AG04449 (cell line): Measurements from ENCODE around the gene AREG.

Experiments
- CTCF ChIA-PET: fragments of 350-600 bp; formaldehyde crosslinking; extraction: SDS; loops from one replicate; lab custom pipeline; 2021; ENCODE audit warnings: antibody characterized with exemption; lab: Yijun Ruan, JAX
- POLR2A ChIA-PET: fragments of 400-600, 350-600 bp; formaldehyde crosslinking; extraction: SDS; loops from one replicate; lab custom pipeline; 2020; ENCODE audit warnings: antibody characterized with exemption, inconsistent platforms; lab: Yijun Ruan, JAX
- DNase-seq: peaks from one replicate; pipeline ENCODE4 v3.0.0-alpha.2; 2010; ENCODE audit warnings: low read depth, low spot score
- H3K4me3 ChIP-seq: 2 replicates; pipeline ENCODE4 v1.5.1; 2011; ENCODE audit warnings: low read depth, mild to moderate bottlenecking, control low read depth, low read length
- TF ChIP-seq, protein P1 (sequence below): IDR thresholded peaks from one replicate; pipeline ENCODE4 v1.5.1; 2011; ENCODE audit warnings: mild to moderate bottlenecking, moderate library complexity, low read length, control low read depth, inconsistent platforms; ENCODE audit not compliant: insufficient read depth; ENCODE audit errors: missing control alignments

The AREG gene

DNA sequence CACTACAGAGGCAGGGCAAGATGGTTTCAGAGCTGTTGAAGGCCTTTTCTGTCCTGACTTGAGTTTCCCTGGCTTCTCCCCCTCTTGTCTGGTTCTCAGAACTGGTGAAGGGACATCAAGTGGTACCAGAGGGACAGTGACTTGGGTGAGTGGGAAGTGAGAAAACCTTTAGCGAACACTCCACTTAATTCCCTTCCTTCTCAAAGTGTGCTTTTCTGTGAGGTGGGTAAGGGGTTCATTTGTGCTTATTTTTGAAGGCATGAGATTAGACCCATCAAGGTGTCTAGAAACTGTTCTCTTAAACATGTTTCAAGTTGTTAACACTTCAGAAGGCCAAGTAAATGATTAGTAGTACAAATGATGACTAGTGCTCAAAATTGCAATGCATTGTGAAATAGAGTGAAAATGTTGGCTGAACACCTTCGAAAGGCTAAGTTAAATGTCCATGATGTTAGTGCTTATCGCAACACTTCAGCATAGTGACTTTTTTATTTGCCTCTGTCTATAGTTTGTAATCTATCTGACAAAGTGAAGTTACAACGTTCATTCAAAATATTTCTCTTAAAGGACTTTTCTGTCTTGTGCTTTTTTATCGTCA, 2.8 kb downstream of the AREG start:
- no peak for DNase-seq
- POLR2A ChIA-PET = no interaction called here
- CTCF ChIA-PET = interaction anchor here (1.0 kb wide), 1 partner anchor 9 kb away, joined by 3 read pairs; no protein-coding TSS in a partner anchor
- H3K4me3 ChIP-seq = no peak overlapping the region
- TF ChIP-seq, protein P1, sequence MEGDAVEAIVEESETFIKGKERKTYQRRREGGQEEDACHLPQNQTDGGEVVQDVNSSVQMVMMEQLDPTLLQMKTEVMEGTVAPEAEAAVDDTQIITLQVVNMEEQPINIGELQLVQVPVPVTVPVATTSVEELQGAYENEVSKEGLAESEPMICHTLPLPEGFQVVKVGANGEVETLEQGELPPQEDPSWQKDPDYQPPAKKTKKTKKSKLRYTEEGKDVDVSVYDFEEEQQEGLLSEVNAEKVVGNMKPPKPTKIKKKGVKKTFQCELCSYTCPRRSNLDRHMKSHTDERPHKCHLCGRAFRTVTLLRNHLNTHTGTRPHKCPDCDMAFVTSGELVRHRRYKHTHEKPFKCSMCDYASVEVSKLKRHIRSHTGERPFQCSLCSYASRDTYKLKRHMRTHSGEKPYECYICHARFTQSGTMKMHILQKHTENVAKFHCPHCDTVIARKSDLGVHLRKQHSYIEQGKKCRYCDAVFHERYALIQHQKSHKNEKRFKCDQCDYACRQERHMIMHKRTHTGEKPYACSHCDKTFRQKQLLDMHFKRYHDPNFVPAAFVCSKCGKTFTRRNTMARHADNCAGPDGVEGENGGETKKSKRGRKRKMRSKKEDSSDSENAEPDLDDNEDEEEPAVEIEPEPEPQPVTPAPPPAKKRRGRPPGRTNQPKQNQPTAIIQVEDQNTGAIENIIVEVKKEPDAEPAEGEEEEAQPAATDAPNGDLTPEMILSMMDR = no peak

DNA sequence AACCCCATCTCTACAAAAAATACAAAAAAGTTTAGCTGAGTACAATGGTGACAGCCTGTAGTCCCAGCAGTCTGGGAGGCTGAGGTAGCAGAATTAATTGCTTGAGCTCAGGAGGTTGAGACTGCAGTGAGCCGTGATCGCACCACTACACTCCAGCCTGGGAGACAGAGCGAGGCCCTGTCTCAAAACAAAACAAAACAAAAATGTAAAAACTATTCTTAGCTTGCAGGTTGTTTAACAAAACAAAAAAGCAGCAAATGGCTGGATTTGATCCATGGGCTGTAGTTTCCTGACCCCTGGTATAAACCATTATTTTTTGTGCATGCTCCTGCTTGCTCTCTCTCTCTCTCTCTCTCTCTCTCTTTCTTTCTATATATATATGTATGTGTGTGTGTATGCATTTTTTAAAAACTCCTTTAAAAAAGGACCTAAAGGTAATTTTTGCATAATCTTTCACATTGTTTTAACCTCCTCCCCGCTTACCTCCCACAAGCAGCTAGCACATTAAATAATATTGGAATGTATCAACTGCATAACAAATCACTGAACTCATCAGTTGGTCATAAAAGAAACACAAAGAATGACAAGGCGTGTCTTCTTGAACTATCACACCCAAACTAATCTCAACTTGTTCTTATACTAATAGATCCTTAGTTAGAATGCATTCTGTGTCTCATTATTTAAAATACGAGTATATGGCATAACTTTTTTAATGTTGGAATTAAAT, 4.8 kb downstream of the AREG start:
- DNase-seq = no peak
- CTCF ChIA-PET = interaction anchor here (0.5 to 2.9 kb wide), 5 partner anchors 9 to 23 kb away, joined by 3 to 8 read pairs (median 4); no protein-coding TSS in a partner anchor
- POLR2A ChIA-PET = no interaction called here
- no peak overlapping the region for H3K4me3 ChIP-seq
- TF ChIP-seq, protein P1 = no peak

- TF ChIP-seq, protein P1 = no peak
- no peak for DNase-seq
- H3K4me3 ChIP-seq = no peak overlapping the region
- ChIA-PET CTCF (interaction anchor here (0.5 to 2.9 kb wide), 7 partner anchors 9 to 81 kb away, joined by 3 to 8 read pairs (median 4); no protein-coding TSS in a partner anchor), POLR2A (no interaction called here)
Measured at GRCh38 chr4:74450298-74450683, 5.4 kb downstream of the AREG start.

DNA sequence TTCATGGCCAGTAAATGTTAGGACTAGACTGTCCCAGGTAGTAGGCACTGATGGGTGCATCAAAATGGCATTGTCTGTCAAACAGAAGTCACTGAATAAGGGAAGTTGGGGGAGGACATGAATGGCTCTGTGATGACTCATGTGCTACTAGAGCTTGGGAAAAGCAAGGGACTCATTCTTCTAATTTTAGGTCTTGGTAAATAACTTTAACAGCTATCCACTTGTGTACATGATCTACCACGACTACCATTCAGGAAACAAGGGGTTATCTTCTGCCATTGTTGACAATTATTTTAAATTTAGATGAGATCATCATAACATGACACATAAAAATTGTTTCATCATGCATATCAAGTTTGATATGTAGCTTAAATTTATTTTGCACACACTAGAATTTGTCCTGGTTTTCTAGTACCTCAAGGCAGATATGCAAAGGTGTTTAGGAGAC, 6.3 kb downstream of the AREG start:
- POLR2A ChIA-PET = no interaction called here
- CTCF ChIA-PET = interaction anchor here (1.1 to 2.9 kb wide), 4 partner anchors 8 to 80 kb away, joined by 3 to 8 read pairs (median 5); no protein-coding TSS in a partner anchor
- H3K4me3 ChIP-seq = no peak overlapping the region
- TF ChIP-seq, protein P1 = no peak
- peak; percentile 17 for DNase-seq

DNA sequence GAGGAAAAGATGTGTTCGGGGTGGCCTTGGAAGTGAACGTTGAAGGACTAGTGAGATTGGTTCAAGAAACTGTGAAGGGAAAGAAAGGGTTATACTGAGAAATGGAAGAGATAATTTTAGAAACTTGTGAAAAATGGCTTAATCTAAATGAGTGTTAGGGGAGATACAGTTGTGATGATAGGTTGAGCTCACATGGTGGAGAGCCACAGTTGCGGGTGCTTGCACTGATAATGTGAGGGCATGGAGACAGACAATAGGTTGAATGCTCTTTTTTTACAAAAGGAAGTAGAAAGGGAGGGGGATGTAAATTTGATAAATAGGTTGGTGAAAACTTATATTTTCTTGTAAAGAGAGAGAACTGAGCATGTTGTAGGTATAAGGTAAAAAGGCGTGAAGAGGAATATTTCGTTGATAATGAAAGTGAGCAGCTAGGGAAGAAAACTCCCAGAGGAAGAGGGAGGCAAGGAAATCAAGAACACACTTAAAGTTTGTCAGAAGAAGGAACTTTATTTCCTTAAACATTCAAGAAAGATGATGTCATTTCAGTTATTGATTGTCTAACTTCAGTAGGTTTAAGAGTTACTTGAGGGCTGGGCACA, 8.2 kb downstream of the AREG start:
- DNase-seq = no peak
- no peak overlapping the region for H3K4me3 ChIP-seq
- POLR2A ChIA-PET = no interaction called here
- TF ChIP-seq, protein P1 = no peak
- CTCF ChIA-PET = interaction anchor here (0.7 kb wide), 1 partner anchor 81 kb away, joined by 4 read pairs; no protein-coding TSS in a partner anchor
